GM21737 (cell line): ENCODE data around the gene ADO.
A peak's percentile ranks its signal among the peaks of the same experiment; 100 is the strongest.
"Not testable (repeated sequence)": the region's sequence is repeated elsewhere in the genome, so short reads cannot be mapped to it uniquely, and the experiment has no call there.

Source experiments
- ATAC-seq: cut with Tn5 transposase; IDR thresholded peaks from one replicate; pipeline ENCODE4 v1.9.1; 2021; ENCODE audit warnings: mild to moderate bottlenecking, moderate library complexity; ENCODE audit not compliant: unreplicated experiment

ADO gene

GRCh38 chr10:62804356-62805230, at the start of gene ADO:
TSS of gene ADO (plus strand) at chr10:62804720. CDS start at chr10:62805060, 340 bp downstream.
- peak; percentile 85 for ATAC-seq

GRCh38 chr10:62754963-62755362, 49.6 kb upstream of the ADO start:
- ATAC-seq = no peak

GRCh38 chr10:62755662-62756653, 48.6 kb upstream of the ADO start:
- ATAC-seq = no peak

- ATAC-seq = no peak
These were observed 44.8 kb upstream of the ADO start for GRCh38 chr10:62759599-62760175.

GRCh38 chr10:62760401-62760800, 44.1 kb upstream of the ADO start:
- ATAC-seq = no peak

GRCh38 chr10:62761115-62761514, 43.4 kb upstream of the ADO start:
- no peak for ATAC-seq

GRCh38 chr10:62763155-62763554, 41.4 kb upstream of the ADO start:
- no peak for ATAC-seq

- no peak for ATAC-seq
These were observed 40.5 kb upstream of the ADO start for GRCh38 chr10:62764011-62764410.

GRCh38 chr10:62765726-62766125, 38.8 kb upstream of the ADO start:
- no peak for ATAC-seq

- no peak for ATAC-seq
These were observed 38.1 kb upstream of the ADO start for GRCh38 chr10:62766386-62766785.

GRCh38 chr10:62769574-62770242, 34.8 kb upstream of the ADO start:
- no peak for ATAC-seq

GRCh38 chr10:62772186-62772974, 32.1 kb upstream of the ADO start:
- no peak for ATAC-seq

GRCh38 chr10:62778125-62778524, 26.4 kb upstream of the ADO start:
- no peak for ATAC-seq

- ATAC-seq = peak; percentile 96
These were observed 24.9 kb upstream of the ADO start for GRCh38 chr10:62779487-62780248.

GRCh38 chr10:62784537-62784936, 20.0 kb upstream of the ADO start:
- not testable (repeated sequence) for ATAC-seq

- not testable (repeated sequence) for ATAC-seq
These were observed 16.2 kb upstream of the ADO start for GRCh38 chr10:62788285-62788684.

- ATAC-seq = no peak
These were observed 15.6 kb upstream of the ADO start for GRCh38 chr10:62788861-62789467.

GRCh38 chr10:62790019-62790555, 14.4 kb upstream of the ADO start:
- ATAC-seq = no peak
